Raji (cell line): ENCODE measurements around the gene LY6G6F.

Experiments
- POLR2A ChIP-seq: IDR thresholded peaks from 2 replicates; pipeline ENCODE4 v1.6.1; 2011; ENCODE audit warnings: low read depth, low read length, control low read depth; ENCODE audit not compliant: insufficient read depth

The LY6G6F gene, protein sequence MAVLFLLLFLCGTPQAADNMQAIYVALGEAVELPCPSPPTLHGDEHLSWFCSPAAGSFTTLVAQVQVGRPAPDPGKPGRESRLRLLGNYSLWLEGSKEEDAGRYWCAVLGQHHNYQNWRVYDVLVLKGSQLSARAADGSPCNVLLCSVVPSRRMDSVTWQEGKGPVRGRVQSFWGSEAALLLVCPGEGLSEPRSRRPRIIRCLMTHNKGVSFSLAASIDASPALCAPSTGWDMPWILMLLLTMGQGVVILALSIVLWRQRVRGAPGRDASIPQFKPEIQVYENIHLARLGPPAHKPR

DNA sequence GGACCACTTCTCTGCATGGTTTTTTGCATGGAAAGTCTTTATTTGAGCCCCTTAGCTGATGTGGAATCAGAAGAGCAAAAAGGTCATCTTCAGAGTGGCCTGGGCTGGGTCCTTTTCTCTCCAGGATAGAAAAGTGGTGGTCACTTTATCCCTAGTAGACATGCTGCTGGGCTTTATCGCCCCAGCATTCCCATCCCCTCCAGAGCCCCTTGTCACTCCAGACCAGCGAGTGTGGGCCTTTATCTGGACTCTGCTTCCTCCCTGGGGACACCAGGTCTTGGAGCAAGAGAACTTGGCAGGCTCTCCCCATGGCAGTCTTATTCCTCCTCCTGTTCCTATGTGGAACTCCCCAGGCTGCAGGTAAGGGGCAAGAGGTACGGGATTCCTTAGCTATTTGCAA is at the start of gene LY6G6F:
Gene LY6G6F, plus strand, starts transcription at position 268 of the 400 bp plus-strand sequence. Its CDS starts 41 bp downstream, at position 309.
- TF ChIP-seq POLR2A = no peak

DNA sequence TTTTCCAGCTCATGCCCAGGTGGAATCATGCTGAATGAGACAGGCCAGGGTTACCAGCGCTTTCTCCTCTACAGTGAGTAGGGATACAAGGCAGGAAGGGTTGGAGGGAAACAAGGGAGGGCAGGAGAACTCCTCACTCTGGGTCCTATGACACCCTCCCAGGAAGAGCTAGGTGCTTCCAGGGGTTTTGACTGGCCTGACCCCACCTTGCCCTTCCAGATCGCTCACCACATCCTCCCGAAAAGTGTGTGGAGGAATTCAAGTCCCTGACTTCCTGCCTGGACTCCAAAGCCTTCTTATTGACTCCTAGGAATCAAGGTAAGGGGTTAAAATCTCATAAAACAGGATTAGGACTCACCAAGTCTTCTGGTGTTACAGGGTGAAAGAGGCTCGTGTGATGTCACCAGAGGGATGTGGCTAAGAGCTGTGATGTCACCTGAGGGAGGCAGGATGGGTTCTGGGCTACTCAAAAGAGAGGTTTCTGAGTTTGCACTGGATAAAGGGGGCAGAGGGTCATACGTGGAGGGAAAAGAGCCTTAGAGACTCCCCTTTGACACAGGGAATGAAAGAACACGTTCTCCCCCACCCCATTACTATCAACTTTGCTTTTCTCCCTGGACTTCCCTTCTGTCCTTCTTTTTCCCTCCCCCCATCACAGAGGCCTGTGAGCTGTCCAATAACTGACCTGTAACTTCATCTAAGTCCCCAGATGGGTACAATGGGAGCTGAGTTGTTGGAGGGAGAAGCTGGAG is 49.1 kb upstream of the LY6G6F start:
- TF ChIP-seq POLR2A = no peak

DNA sequence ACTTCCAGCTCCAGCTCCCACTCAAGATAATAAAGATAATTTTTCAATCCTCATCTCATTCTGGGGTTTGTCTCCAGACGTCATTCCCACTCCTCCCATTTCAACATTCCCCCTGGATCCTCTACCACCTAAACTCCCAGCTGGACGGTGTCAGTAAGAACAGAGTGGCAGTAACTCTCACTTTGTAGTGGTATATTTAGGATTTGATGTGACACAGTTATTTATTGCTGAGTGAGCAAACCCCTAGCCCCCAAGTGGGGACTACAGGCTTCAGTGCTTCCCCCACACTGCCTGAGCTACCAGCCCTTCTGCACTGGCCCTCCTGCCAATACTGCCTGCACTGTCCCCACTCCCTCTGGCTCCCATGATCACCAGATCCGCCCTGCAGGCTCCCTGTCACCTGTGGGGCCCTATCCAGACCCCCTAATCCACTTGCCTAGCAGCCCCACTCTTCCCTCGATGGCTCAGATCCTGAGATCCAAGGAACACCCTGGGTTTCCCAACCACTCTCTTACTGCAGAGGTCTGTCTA is 48.4 kb upstream of the LY6G6F start:
- TF ChIP-seq POLR2A = no peak

DNA sequence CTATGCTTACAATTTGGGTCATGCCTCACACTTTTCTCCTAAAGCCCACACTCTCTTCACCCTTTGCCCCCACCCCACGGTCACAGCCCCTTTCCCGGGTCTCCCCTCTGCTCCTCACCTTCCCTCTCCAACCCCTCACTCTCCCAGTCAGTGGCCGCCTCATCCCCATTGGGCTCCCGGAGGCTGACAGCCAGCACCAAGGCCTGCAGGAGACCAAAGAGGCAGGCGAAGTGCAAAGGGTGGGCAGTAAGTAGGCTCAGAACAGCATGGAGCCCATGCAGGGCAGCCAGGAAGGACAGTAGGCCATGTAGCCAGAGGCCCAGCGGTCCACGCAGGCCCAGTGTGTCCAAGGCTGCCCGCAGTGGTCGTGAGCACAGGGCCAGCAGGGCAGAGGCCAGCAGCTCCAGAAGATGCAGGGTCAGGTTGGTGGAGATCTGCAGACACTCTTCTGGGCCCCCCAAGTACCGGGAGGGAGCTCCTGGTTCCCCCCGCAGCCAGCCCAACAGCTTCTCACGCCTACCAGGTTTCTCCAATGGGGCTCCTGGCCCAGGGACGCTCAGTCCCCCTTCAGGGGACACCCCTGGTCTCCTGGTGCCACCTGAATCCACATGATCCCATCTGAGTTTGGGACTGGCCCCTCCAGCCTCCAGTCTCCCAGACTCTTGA is 47.5 kb upstream of the LY6G6F start:
- TF ChIP-seq POLR2A = no peak

DNA sequence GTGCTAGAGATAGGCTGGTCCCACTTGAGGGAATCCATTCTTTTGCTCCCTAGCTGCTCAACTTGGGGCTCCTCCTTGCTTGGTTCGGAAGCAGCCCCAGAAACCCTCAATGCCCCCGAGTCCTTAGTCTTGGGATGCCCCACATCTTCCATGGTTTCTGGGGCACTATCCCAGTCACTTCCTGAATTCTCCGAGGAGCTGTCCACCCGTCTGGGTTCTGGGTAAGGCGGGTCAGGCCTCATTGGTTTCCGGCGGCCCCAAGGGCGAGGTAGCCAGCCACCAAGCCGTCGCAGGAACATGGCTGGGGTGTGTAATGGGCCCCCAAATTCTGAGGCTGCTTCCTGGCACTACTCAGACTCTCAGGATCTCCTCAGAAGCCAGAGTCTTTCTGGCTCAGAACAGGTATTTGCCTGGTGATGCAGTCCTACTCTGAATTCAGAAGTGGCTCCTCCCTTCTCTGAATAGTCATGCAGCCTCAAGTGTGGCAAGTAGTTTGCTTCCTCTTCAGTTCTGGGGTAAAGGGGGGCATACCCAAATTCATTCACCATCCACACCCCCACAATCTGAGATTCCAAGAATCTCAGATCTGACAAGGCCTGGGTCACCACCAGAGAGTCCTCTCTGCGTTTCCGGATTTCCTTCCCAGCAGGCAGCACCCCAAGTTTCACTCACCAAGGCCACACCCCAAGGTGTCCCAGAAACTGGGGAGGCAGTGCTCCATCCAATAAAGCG is 46.9 kb upstream of the LY6G6F start:
- no peak for TF ChIP-seq POLR2A

DNA sequence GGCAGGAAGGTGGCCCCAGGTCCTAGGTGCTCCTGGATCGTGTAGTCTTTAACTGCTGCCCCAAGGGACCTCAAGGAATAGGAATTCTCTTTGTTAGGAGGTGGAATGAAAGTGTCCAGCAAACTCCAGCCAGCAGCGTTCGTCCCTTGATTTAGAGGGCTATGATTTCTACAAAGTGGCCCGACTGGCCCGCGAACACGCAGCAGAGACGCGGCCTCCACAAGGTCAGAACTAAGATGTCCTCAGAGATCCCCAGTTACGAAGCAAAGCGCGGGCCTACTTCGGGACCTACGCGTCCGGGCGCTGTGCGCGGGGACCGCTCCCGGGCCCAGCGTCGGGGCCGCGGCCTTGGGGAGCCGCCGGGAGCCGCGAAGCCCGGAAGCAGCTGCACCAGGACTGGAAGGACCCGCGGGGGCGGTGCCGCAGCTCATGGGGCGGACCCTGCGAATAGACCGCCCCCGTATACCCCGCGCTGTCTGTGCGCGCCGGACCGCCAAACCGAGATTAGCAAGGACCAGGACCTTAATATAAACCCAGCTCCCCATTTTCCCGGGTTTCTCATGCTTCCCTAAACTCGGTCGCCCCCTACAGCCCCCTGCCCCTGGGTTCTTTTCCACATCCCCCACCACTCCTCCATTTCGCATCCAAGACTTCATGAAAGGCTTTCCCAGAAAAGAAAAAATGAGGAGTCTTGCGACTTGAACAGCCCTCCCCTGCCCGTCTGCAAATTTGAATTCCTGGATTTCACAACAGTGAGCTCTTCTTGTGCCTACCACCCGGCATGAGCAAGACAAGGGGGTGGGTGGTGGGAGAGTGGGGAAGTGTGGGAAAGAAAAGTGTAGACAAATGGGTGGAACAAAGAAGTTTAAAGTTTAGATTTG is 46.0 kb upstream of the LY6G6F start, which contains the start of gene C6orf47:
Gene C6orf47, minus strand, starts transcription at position 398 of the 881 bp plus-strand sequence. CDS start 831 bp downstream, outside the sequence.
- TF ChIP-seq POLR2A = peak; percentile 85

DNA sequence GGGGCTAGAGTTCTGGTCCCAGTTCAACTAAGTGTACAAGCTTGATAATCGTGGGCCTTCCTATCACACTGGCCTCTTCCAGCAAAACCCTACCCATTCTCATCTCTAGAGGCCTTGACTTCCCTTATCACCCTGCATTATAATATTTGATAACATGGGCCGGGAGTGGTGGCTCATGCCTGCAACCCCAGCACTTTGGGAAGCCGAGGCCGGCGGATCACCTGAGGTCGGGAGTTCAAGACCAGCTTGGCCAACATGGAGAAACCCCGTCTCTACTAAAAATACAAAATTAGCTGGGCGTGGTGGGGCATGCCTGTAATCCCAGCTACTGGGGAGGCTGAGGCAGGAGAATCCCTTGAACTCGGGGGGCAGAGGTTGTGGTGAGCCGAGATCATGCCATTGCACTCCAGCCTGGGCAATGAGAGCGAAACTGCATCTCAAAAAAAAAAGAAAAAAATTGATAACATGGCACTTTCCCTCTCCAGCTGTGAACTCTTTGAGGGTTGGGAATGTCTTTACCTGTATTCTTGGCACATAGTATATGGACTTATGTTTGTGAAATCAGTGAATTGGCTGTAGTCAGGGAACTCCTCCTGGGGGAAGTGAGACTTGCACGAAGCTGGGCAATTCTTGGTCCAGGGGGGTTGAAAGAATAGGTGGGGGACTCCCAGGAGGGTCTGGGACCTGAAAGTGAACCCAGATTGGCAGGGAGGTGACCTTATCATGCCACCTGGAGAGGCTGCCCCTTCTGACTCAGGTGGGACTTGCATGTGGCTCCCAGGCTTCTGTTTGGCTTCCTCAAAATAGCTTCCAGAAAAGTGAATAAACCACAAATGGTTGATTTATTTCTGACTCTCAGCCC is 45.2 kb upstream of the LY6G6F start:
- TF ChIP-seq POLR2A = no peak

DNA sequence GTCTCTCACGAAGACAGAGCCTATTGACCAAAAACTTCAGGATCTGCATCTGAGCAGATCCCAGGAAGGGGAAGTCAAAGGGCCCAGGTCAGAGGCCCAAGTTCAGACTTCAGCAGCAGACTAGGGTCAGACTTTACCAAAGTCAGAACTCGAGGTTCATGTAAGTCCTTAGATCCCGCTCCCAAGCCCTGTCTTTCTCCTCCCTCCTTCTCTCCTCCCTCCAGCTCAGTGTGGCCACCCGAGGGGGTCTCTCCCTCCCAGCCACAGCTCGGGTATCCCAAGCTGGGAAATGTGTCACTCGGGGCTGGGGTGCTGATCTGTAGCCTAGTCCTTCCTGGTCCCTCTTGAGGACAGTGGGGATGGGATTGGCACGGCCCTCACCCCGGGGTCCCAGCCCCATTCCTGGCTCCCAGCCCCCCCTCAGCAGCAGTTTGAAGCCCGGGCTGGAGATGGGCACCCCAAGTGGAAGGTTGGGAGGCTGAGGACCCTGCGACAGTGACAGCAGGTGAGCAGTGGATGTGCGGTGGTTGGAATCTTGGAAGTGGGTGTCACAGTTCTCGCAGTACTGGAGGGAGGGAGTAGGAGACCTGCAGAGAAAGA is 44.4 kb upstream of the LY6G6F start:
- TF ChIP-seq POLR2A = no peak

DNA sequence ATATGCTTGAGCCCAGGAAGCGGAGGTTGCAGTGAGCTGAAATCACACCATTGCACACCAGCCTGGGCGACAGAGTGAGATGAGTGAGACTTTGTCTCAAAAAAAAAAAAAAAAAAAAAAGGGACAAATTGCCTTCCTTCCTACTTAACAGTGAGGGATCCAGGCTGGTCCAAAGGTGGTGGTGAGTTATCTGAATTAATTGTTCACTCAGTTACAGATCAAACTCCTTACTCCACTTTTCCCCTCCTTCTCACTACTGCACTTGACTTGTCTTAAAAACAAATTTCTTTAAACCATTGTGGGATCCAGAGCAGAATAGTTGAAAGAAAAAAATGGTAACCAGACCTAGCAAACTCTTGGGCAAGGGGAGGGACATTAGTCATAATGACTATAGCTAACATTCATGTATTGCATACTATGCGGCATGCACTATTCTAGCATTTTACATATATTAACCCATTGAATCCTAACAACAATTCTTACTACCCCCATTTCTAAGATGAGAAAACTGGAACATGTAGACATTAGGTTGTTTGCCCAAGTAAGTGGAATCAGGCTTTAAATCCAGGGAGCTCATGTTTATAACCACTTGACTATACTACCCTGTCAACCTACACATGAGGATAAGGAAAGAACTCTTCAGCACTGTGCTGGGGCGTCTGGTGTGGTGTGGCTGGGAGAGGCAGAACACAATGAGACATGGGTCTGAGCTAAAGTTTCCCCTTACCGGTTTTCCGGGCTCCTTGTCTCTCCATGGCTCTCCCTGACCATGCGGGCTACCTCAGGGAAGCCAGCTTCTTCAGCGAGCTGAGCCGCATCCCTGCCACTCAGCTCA is 43.3 kb upstream of the LY6G6F start:
- TF ChIP-seq POLR2A = no peak

DNA sequence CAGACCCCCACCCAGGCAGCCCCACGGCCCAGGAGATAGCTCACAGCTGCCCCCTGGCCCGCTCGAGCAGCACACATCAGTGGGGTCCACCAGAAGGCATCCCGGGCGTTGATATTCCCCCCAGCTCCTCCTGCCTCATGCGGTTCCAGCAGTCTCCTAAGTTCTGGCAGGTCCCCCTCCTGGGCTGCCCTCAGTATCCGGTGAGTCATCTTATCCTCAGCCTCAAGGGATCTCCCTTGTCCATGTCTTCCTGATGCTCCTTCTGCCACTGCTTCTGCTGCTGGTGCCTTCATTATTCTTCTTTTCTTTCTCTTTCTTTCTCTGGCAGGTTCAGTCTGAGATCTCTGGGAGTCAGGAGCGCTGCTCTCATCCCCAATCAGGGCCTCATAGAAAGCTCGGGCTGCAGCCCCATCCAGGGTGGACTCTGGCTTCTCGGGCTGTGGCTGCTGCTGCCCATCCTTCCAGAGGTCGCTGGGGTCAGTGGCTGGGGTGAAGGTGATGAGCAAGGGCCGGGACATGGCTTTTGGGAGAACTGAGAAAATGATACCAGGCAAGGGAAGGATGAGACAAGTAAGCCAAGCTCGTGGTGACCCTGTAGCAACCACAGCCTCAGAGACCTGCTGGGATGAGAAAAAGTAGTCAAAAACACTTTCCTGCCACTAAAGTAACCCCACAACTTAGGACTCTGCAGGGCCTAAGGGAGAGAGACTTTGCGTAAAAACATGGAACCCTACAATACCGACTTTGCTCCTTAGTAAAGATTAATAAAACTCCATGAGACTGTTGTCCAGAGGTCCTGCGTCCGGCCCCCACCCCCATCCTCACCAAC is 42.5 kb upstream of the LY6G6F start:
- TF ChIP-seq POLR2A = no peak
